Activated naive CD4-positive, alpha-beta T cell treated with anti-CD3 and anti-CD28 coated beads, Interleukin-2, amount 50 U/mL, for 72 hours (primary cell): ENCODE data around the gene SEC62. TPM values are rescaled to one million over a fixed set of nuclear protein-coding genes. Genes with fewer than 3 reads are reported as not detected.

Experiments
- ATAC-seq, 2 donors: fragments of 150-1000 bp; cut with Tn5 transposase; 2 replicates each; pipeline ENCODE4 v1.10.0; 2021; ENCODE audit warnings: mild to moderate bottlenecking in 2 of 2, moderate library complexity in 2 of 2
- DNase-seq, 2 donors: peaks; one replicate each; pipeline ENCODE4 v3.0.0; 2021 to 2022; ENCODE audit warnings: low spot score in 2 of 2
- H3K27ac Mint-ChIP-seq, 2 donors: one replicate each; pipeline ENCODE4 v1.8.0; 2022; ENCODE audit warnings: mild to moderate bottlenecking in 2 of 2, mixed read lengths in 2 of 2
- H3K36me3 Mint-ChIP-seq, 2 donors: one replicate each; pipeline ENCODE4 v1.8.0; 2022; ENCODE audit warnings: mixed read lengths in 2 of 2
- H3K9me3 Mint-ChIP-seq, 2 donors: one replicate each; pipeline ENCODE4 v1.8.0; 2022; ENCODE audit warnings: mixed read lengths in 2 of 2
- total RNA-seq, 2 donors: library from RNA; stranded (reverse); gene quantifications; one replicate each; pipeline ENCODE4 v1.2.3, GENCODE V29; 2022

Gene SEC62
- total RNA-seq, 2 donors from 2014 or later: 52.1 to 81.9 TPM

DNA sequence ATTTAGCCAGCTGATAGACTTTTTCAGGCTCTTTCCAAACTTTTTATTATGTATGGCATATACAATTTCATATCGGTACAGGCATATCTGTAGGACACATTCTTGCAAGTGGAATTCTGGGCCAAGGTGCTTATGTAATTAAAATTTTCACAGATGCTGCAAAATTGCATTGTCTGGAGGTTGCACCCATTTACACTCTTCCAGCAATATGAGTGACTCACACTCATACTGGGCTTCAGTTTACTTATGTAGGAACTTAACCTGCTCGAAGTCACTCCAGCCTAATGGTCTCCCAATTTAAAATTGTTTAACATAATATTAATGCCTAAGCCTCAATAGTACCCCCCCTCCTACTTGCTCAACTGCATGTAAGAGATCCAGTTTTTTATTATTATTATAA is 11.2 kb upstream of the SEC62 start:
- no peak for ATAC-seq
- H3K27ac Mint-ChIP-seq: peak overlapping the region in 1 of 2 donors; percentile 17
- no peaks in the 10 kb centered on the region for H3K36me3 Mint-ChIP-seq
- DNase-seq: no peak
- H3K9me3 Mint-ChIP-seq: peaks cover 0 to 10% of the 10 kb centered on the region in 2 donors

- H3K9me3 Mint-ChIP-seq: peaks cover 8 to 16% of the 10 kb centered on the region in 2 donors
- H3K27ac Mint-ChIP-seq: peak overlapping the region in 1 of 2 donors; percentile 12
- peaks cover 7 to 23% of the 10 kb centered on the region in 2 donors for H3K36me3 Mint-ChIP-seq
- DNase-seq (no peak), ATAC-seq (no peak)
Observed at GRCh38 chr3:169964176-169964575, 2.4 kb upstream of the SEC62 start.

DNA sequence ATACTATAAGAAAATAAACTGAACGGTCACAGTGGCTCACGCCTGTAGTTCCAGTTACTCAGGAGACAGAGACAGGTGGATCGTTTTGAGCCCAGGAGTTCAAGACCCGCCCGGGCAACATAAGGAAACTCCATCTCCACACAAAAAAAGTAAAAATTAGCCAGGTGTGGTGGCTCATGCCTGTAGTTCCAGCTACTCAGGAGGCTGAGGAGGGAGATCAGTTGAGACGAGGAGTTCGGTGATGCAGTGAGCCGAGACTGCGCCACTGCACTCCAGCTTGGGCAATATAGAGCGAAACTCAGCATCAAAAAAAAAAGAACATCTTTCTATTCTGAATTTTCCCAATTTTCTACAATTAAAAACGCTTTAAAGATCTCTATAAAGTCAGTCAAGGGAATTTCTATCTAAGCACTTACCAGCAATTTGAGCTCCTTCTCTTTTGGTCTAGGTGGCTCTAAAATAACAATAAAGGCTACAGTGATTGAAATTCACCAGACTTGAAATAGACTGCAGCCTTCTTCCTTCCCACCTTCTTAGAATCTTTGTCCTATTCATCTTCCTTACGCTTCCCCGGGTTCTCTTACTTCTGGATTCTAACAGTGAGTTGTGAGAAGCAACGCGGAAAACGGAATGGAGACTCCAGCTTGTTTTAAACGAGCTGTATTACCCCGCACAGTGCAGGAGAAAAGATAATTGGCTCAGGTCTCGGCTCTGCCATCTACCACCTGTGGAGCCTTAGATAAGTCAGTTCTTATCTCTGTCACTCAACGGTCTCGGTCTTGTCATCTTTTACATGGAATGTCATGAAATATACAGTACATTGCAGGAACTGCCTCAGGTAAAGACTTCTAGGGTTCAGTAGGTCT is 812 bp upstream of the SEC62 start:
- Mint-ChIP-seq H3K36me3 (peaks cover 7 to 23% of the 10 kb centered on the region in 2 donors), H3K9me3 (peaks cover 8 to 16% of the 10 kb centered on the region in 2 donors), H3K27ac (peak overlapping the region; percentile 98 to 99)
- ATAC-seq (peak; percentile 44 to 46), DNase-seq (no peak)

DNA sequence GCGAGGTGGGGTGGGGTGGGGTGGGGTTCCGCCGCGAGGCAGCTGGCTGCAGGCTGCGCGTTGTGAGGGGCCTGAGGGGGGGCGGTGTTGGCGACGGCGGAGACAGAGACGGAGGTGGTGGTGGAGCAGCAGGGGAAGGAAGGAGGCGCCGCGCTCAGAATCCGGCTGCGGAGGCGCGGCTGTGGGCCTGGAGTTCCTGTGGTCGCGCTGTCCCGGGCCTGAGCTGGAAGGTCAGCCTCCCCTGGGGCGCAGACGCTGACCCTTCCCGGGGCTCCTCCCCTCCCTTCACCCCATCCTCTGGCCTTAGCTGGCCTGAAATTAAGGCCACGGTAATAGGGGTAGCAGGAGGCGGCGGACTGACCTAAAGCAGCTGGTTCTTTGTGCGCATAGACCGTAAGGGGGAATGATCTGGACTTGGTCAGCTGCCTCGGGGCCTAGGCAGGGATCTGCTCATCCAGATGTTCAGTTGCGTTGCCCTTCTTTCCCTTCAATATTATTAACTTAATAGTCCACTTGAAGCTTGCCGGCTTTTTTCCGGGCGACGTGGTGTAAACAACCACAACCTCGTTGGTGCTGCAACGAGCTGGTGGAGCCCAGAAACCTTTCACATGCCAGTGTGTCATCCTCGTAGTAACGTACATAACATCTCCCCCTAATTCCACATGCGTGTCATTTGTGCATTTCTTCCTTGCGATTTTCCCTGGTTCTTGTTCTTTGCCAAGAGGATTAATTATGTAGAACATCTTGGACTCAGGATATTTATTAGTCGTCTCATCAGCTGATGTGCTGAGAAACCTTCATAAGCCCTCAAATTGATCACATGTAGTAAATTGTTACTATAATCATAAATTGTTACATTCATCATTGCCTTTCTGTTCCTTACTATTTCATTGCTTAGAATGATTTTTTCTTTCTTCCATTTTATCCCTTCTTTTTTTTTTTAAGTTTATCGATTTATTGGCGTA is 626 bp downstream of the SEC62 start:
- Mint-ChIP-seq H3K36me3 (peaks cover 7 to 23% of the 10 kb centered on the region in 2 donors), H3K9me3 (peaks cover 8 to 15% of the 10 kb centered on the region in 2 donors)
- ATAC-seq: peak; percentile 60 to 77

DNA sequence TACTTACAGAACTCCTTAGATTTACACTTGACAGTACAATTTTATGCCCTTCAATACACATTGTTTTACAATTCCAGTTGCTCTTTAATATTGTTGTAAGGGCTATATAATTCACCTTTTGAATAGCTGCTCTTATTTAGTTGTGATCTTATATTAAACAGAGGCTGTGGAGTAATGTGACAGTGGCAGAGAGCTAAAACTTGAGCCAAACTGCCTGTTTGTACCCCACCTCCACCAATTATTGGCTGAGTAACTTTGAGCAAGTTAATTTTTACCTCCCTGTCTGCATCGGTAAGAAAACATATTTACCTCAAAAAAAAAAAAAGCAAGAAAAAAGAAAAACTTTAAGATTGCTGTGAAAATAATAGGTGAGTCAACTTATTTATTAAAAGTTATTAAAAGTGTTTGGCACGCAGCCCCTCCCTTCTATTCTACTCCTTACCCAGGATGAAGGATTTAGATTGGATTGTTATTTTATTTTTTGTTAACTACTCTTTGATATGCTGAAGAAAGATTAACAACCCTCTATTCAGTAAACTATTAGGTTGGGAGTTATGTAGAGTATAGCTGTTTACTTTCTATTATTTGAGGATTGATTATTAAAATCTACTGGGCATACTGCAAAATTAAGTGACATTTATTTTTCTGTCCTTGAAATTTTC is 1.7 kb downstream of the SEC62 start:
- peaks cover 7 to 23% of the 10 kb centered on the region in 2 donors for H3K36me3 Mint-ChIP-seq
- ATAC-seq (no peak), DNase-seq (no peak)
- peaks cover 8 to 9% of the 10 kb centered on the region in 2 donors for H3K9me3 Mint-ChIP-seq
- H3K27ac Mint-ChIP-seq: peak overlapping the region; percentile 96 to 99

More for the DNA sequence above, 626 bp downstream of the SEC62 start:
- DNase-seq: peak in 1 of 2 donors; percentile 39
- peak overlapping the region; percentile 98 to 99 for H3K27ac Mint-ChIP-seq

DNA sequence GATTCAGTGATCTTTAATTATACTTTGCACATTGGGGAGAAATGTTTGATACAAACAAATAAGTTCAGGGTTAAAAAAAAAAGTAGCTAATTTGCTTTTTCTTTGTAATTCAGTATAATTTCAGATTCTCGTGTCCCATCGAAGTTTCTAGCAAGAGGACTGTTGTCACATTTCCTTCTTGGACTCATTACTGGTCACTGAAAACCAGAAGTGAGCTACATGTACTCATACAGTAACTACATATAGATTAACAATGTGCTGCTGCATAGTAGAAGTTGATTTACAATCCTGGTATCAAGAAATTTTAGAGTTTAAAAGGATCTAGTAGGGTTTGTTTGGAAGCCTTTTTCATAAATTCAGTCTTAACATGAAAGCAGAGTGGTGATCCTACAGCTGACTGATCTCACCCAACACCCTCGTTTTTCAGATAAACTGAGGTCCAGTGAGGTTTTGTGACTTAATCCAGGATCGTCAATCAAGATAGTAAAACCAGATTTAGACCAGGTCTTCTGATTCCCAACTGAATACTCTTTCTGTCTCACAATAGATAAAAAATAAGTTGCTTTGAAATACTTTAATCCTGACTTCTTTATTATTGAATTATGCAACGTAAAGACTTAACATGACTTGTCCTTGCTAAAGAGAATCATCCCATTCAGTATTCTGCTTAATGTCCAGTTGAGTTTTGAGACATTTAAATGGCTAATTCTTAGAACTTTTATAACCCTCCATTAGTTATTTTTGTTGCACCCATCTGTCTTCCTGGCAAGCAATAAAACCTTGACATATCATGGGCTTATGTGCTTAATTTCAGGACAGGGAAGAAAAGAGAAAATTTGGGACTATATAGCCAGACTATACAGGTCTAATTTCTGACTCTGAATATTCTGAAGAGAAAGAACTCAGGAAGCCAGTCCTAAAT is 2.8 kb downstream of the SEC62 start:
- Mint-ChIP-seq H3K27ac (peak overlapping the region in 1 of 2 donors; percentile 99), H3K9me3 (peaks cover 3% of the 10 kb centered on the region in 2 donors), H3K36me3 (peaks cover 7 to 19% of the 10 kb centered on the region in 2 donors)
- DNase-seq (no peak), ATAC-seq (no peak)

DNA sequence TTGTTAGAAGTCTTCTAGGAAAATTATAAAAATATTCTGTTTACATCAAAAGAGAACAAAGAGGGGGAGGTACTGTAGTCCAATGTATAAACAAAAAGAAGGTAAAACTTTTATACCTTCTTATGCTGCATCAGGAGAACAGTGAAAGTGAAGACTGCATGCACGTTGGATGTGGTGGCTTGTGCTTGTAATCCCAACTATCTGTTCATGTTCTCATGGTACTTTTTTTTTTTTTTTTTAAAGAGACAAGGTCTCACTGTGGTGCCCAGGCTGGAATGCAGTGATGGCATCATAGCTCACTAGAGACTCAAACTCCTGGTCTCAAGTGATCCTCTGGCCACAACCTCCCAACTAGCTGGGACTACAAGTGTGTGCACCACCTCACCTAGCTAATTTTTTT is 4.2 kb downstream of the SEC62 start:
- Mint-ChIP-seq H3K27ac (no peak overlapping the region), H3K9me3 (no peaks in the 10 kb centered on the region), H3K36me3 (peaks cover 7 to 17% of the 10 kb centered on the region in 2 donors)
- DNase-seq (no peak), ATAC-seq (no peak)

DNA sequence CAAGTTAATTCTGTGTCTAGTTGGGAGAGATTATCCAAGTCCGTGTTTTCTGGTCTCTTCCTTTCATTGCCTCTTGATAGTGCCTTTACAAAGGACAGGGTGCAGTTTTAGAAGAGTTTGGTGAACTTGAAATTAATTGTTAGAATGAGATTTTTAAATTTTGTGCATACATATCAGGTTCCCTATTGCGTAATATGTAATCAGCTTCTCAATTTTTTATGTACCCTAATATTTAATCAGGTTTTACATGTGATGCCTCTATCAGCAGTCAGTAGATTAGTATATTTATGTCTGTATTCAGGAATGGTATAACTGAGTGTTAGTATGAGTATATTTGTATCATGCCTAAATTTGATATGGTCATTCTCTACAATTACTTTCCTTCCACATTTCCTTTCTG is 4.9 kb downstream of the SEC62 start:
- Mint-ChIP-seq H3K27ac (no peak overlapping the region), H3K9me3 (no peaks in the 10 kb centered on the region), H3K36me3 (peaks cover 7 to 11% of the 10 kb centered on the region in 2 donors)
- ATAC-seq (no peak), DNase-seq (no peak)

DNA sequence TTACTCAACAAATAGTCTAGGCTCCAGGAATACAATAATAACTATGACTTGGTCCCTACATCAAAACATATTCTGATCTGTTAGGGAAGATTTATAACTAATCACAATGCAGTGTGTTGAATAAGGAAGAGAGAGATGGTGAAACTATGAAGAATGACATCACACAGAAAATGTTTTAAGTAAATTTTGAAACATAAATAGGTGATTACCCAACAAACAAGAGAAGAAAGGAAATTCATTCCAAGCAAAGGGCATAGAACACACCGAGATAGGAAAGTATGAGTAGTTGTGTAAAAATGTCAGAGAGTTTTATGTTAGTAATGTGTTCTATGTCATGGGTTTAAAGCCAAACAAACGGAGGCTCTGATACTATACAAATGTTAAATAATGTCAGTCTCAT is 13.4 kb downstream of the SEC62 start:
- ATAC-seq (peak in 1 of 2 donors; percentile 41), DNase-seq (no peak)
- Mint-ChIP-seq H3K36me3 (peaks cover 4 to 39% of the 10 kb centered on the region in 2 donors), H3K27ac (peak overlapping the region; percentile 3 to 33), H3K9me3 (no peaks in the 10 kb centered on the region)

- ATAC-seq: no peak
- Mint-ChIP-seq H3K36me3 (peaks cover 4 to 36% of the 10 kb centered on the region in 2 donors), H3K9me3 (no peaks in the 10 kb centered on the region), H3K27ac (peak overlapping the region in 1 of 2 donors; percentile 68)
- no peak for DNase-seq
Observed at GRCh38 chr3:169984292-169984691, 17.7 kb downstream of the SEC62 start.

DNA sequence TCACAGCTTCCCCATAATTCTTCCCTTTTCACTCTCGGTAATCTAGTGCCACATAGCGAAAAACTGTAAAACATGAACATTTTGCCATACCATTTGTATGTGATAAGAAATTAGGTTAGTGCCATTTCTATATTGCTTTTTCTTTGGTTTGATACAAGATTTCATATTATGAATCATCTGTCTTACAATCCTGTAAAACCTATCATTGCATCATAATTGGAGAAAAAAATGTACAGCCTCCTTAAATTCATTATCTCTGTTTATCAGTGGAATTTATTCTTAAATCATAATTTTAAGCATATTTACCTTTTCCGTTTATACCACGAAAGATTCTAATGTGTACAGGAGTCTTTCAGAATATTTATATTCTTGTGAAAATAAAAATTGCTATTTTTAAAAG is 23.8 kb downstream of the SEC62 start:
- no peaks in the 10 kb centered on the region for H3K9me3 Mint-ChIP-seq
- peaks cover 5 to 16% of the 10 kb centered on the region in 2 donors for H3K36me3 Mint-ChIP-seq
- DNase-seq (no peak), ATAC-seq (no peak)
- peak overlapping the region in 1 of 2 donors; percentile 72 for H3K27ac Mint-ChIP-seq

- Mint-ChIP-seq H3K9me3 (no peaks in the 10 kb centered on the region), H3K27ac (no peak overlapping the region), H3K36me3 (peaks cover 11 to 27% of the 10 kb centered on the region in 2 donors)
- no peak for ATAC-seq
- no peak for DNase-seq
Observed at GRCh38 chr3:169992156-169992555, 25.5 kb downstream of the SEC62 start.

DNA sequence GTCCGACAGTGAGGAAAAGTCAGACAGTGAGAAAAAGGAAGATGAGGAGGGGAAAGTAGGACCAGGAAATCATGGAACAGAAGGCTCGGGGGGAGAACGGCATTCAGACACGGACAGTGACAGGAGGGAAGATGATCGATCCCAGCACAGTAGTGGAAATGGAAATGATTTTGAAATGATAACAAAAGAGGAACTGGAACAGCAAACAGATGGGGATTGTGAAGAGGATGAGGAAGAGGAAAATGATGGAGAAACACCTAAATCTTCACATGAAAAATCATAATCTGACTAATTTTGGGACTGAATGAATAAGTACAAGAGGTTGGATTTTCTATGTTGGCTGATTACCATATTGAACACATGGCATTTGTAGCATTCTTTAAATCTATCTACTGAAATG is 26.2 kb downstream of the SEC62 start:
- H3K9me3 Mint-ChIP-seq: no peaks in the 10 kb centered on the region
- H3K27ac Mint-ChIP-seq: peak overlapping the region in 1 of 2 donors; percentile 5
- ATAC-seq (no peak), DNase-seq (no peak)
- peaks cover 11 to 28% of the 10 kb centered on the region in 2 donors for H3K36me3 Mint-ChIP-seq

- Mint-ChIP-seq H3K9me3 (no peaks in the 10 kb centered on the region), H3K36me3 (peaks cover 11 to 23% of the 10 kb centered on the region in 2 donors), H3K27ac (no peak overlapping the region)
- DNase-seq (no peak), ATAC-seq (no peak)
Observed at GRCh38 chr3:169993761-169994160, 27.2 kb downstream of the SEC62 start.

DNA sequence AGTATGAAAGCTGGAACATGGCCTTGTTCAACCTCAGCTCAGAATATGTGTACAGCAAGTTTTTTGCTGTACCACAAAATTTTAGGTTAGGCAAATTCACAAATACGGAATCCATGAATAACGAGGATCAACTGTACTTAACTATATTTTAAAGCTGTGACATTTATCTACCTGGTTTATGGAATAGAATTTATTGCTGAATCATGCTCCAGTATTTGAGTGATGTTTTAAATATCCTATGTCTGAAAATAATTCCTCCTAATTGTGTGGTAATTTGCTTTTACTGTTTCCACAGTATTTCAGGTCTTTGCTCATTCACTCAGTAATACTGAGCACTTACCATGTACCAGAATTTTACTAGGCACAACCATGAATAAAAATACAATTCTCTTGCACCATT is 29.5 kb downstream of the SEC62 start:
- no peak for DNase-seq
- Mint-ChIP-seq H3K36me3 (peaks cover 11 to 27% of the 10 kb centered on the region in 2 donors), H3K27ac (no peak overlapping the region), H3K9me3 (no peaks in the 10 kb centered on the region)
- ATAC-seq: no peak
